K562 (cell line): ENCODE measurements around the gene PSAP. TPM values are rescaled to one million over a fixed set of nuclear protein-coding genes. Genes with fewer than 3 reads are reported as not detected.
A peak's percentile ranks its signal among the peaks of the same experiment; 100 is the strongest.

ENCODE experiments used
- BMI1 ChIP-seq: fragments of 150-350 bp; IDR thresholded peaks from 2 replicates; pipeline ENCODE4 v1.6.1; 2014; ENCODE audit warnings: low read length
- CEBPG ChIP-seq, 3 experiments: fragments of 200-800 bp in 1 of 3; sonication (Bioruptor generic) in 1 of 3; sonication (generic) in 1 of 3; formaldehyde crosslinking in 1 of 3; IDR thresholded peaks in 2 of 3; conservative IDR thresholded peaks in 1 of 3; 2 replicates each; pipeline versions ENCODE4 v1.6.1 to v1.8.0; 2016 to 2022; ENCODE audit warnings: missing compliant biosample characterization in 2 of 3, missing genetic modification characterization in 2 of 3, mild to moderate bottlenecking in 1 of 3, missing genetic modification reagents in 1 of 3
- CTCFL ChIP-seq: IDR thresholded peaks from 2 replicates; pipeline ENCODE4 v1.6.1; 2011; ENCODE audit warnings: borderline replicate concordance, low read depth, mild to moderate bottlenecking, moderate library complexity, low read length; ENCODE audit not compliant: insufficient read depth, poor library complexity, severe bottlenecking
- DPF2 ChIP-seq: fragments of 450-650 bp; IDR thresholded peaks from 2 replicates; pipeline ENCODE4 v1.6.1; 2016
- ESRRA ChIP-seq: fragments of 450-650 bp; IDR thresholded peaks from 2 replicates; pipeline ENCODE4 v1.6.1; 2014; ENCODE audit warnings: low read depth, mild to moderate bottlenecking, moderate library complexity, borderline replicate concordance
- KDM1A ChIP-seq, 2 experiments: fragments of 450-650 bp; IDR thresholded peaks; 2 replicates each; pipeline ENCODE4 v1.6.1; 2016; ENCODE audit warnings: mild to moderate bottlenecking in 2 of 2
- KLF13 ChIP-seq: fragments of 450-650 bp; IDR thresholded peaks from 2 replicates; pipeline ENCODE4 v1.6.1; 2016; ENCODE audit warnings: missing genetic modification characterization, low read depth, mild to moderate bottlenecking, missing compliant biosample characterization, moderate library complexity, borderline replicate concordance
- NEUROD1 ChIP-seq: fragments of 150-350 bp; IDR thresholded peaks from 2 replicates; pipeline ENCODE4 v1.6.1; 2014; ENCODE audit warnings: borderline replicate concordance, low read length, low read depth; ENCODE audit not compliant: partially characterized antibody
- POLR3G ChIP-seq: IDR thresholded peaks from 2 replicates; pipeline ENCODE4 v1.6.1; 2011; ENCODE audit not compliant: insufficient read length, insufficient replicate concordance; ENCODE audit errors: extremely low read depth
- POU5F1 ChIP-seq: fragments of 150-350 bp; IDR thresholded peaks from 2 replicates; pipeline ENCODE4 v1.6.1; 2014; ENCODE audit warnings: borderline replicate concordance, low read length, low read depth, mild to moderate bottlenecking; ENCODE audit not compliant: partially characterized antibody
- PTBP1 ChIP-seq: fragments of 200-400 bp; formaldehyde crosslinking; IDR thresholded peaks from 2 replicates; pipeline ENCODE4 v1.6.1; 2017; ENCODE audit warnings: low read depth, low read length
- RBFOX2 ChIP-seq: fragments of 200-400 bp; formaldehyde crosslinking; IDR thresholded peaks from 2 replicates; pipeline ENCODE4 v1.6.1; 2017; ENCODE audit warnings: low read depth, mild to moderate bottlenecking, low read length, moderate library complexity
- YBX1 ChIP-seq: fragments of 450-650 bp; IDR thresholded peaks from 2 replicates; pipeline ENCODE4 v1.7.1; 2016; ENCODE audit warnings: mild to moderate bottlenecking
- ZNF174 ChIP-seq: fragments of 250-450 bp; sonication (Bioruptor Pico); IDR thresholded peaks from 2 replicates; pipeline ENCODE4 v1.4.0; 2020; ENCODE audit warnings: mild to moderate bottlenecking
- ZNF778 ChIP-seq: fragments of 450-650 bp; formaldehyde crosslinking; IDR thresholded peaks from 2 replicates; pipeline ENCODE4 v1.4.0; 2020; ENCODE audit warnings: mild to moderate bottlenecking, moderate library complexity
- polyA plus RNA-seq, 8 experiments: library from polyadenylated mRNA; depleted of rRNA in 4 of 8; stranded (reverse) in 5 of 8; unstranded in 3 of 8; fragments of >200 nt; fragmentation: Nextera tagmentation in 2 of 8; fragmentation: Illumina TruSeq in 1 of 8; extraction: Ambion mirVana in 2 of 8; extraction: Trizol in 1 of 8; gene quantifications; 2 replicates each; pipeline versions ENCODE4 v1.2.1 to v1.2.3, GENCODE V29; 2011 to 2014; ENCODE audit warnings: inconsistent platforms in 1 of 8, missing spikeins in 1 of 8
- total RNA-seq, 7 experiments: library from RNA; depleted of rRNA in 6 of 7; stranded (reverse); fragments of >200 nt in 6 of 7; fragmentation: Illumina TruSeq in 2 of 7; extraction: Trizol in 2 of 7; gene quantifications; 2 replicates each; pipeline versions ENCODE4 v1.2.1 to v1.2.3, GENCODE V29; 2011 to 2021; ENCODE audit warnings: low replicate concordance in 1 of 7
- TF ChIP-seq, protein P1 (sequence below): fragments of 450-650 bp; formaldehyde crosslinking; IDR thresholded peaks from 2 replicates; pipeline ENCODE4 v1.4.0; 2020; ENCODE audit warnings: mild to moderate bottlenecking, mixed read lengths
- TF ChIP-seq, protein P2 (sequence below): sonication (generic); formaldehyde crosslinking; IDR thresholded peaks from 2 replicates; pipeline ENCODE4 v1.8.0; 2022; ENCODE audit warnings: mild to moderate bottlenecking, missing genetic modification reagents
- TF ChIP-seq, protein P3 (sequence below): sonication (generic); formaldehyde crosslinking; IDR thresholded peaks from 2 replicates; pipeline ENCODE4 v1.8.0; 2022; ENCODE audit warnings: mild to moderate bottlenecking, missing genetic modification reagents

The PSAP gene
- total and polyA plus RNA-seq, 9 of the 15 experiments (the other 6 are each of a cell fraction or from before 2014, with no cell fraction given): 245 to 700 (median 429) TPM

GRCh38 chr10:71878327-71879034 lies 27.4 kb upstream of the PSAP start (continued):
- TF ChIP-seq, protein P1, sequence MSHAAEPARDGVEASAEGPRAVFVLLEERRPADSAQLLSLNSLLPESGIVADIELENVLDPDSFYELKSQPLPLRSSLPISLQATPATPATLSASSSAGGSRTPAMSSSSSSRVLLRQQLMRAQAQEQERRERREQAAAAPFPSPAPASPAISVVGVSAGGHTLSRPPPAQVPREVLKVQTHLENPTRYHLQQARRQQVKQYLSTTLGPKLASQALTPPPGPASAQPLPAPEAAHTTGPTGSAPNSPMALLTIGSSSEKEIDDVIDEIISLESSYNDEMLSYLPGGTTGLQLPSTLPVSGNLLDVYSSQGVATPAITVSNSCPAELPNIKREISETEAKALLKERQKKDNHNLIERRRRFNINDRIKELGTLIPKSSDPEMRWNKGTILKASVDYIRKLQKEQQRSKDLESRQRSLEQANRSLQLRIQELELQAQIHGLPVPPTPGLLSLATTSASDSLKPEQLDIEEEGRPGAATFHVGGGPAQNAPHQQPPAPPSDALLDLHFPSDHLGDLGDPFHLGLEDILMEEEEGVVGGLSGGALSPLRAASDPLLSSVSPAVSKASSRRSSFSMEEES (CRISPR knock-in tag): no peak
- TF ChIP-seq YBX1: no peak
- no peak for TF ChIP-seq CTCFL
- TF ChIP-seq POU5F1: no peak
- 0 out of 2 replicates have a peak, but pooled peaks have one; percentile 22 for TF ChIP-seq RBFOX2
- TF ChIP-seq KLF13 (tag): no peak
- no peak for TF ChIP-seq CEBPG (CRISPR knock-in tag; IDR thresholded peaks at IDR 0.05)
- no peak for TF ChIP-seq CEBPG (tag; conservative IDR thresholded peaks at IDR 0.05 in 1 of 2, IDR thresholded peaks at IDR 0.05 in 1 of 2)
- TF ChIP-seq NEUROD1: no peak
- TF ChIP-seq, protein P2, sequence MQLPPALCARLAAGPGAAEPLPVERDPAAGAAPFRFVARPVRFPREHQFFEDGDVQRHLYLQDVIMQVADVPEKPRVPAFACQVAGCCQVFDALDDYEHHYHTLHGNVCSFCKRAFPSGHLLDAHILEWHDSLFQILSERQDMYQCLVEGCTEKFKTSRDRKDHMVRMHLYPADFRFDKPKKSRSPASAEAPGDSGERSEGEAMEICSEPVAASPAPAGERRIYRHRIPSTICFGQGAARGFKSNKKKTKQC (CRISPR knock-in tag): no peak
- no peak for TF ChIP-seq ZNF174 (CRISPR knock-in tag)
- no peak for TF ChIP-seq BMI1
- 0 out of 4 replicates have a peak, but pooled peaks of 1 of the 2 experiments have one; percentile 15 for TF ChIP-seq KDM1A (IDR thresholded peaks at IDR 0.05)
- no peak for TF ChIP-seq PTBP1
- no peak for TF ChIP-seq ZNF778 (CRISPR knock-in tag)
- no peak for TF ChIP-seq POLR3G
- TF ChIP-seq DPF2: peak; percentile 43; the same call in 1 of the 2 replicates
- TF ChIP-seq, protein P3, sequence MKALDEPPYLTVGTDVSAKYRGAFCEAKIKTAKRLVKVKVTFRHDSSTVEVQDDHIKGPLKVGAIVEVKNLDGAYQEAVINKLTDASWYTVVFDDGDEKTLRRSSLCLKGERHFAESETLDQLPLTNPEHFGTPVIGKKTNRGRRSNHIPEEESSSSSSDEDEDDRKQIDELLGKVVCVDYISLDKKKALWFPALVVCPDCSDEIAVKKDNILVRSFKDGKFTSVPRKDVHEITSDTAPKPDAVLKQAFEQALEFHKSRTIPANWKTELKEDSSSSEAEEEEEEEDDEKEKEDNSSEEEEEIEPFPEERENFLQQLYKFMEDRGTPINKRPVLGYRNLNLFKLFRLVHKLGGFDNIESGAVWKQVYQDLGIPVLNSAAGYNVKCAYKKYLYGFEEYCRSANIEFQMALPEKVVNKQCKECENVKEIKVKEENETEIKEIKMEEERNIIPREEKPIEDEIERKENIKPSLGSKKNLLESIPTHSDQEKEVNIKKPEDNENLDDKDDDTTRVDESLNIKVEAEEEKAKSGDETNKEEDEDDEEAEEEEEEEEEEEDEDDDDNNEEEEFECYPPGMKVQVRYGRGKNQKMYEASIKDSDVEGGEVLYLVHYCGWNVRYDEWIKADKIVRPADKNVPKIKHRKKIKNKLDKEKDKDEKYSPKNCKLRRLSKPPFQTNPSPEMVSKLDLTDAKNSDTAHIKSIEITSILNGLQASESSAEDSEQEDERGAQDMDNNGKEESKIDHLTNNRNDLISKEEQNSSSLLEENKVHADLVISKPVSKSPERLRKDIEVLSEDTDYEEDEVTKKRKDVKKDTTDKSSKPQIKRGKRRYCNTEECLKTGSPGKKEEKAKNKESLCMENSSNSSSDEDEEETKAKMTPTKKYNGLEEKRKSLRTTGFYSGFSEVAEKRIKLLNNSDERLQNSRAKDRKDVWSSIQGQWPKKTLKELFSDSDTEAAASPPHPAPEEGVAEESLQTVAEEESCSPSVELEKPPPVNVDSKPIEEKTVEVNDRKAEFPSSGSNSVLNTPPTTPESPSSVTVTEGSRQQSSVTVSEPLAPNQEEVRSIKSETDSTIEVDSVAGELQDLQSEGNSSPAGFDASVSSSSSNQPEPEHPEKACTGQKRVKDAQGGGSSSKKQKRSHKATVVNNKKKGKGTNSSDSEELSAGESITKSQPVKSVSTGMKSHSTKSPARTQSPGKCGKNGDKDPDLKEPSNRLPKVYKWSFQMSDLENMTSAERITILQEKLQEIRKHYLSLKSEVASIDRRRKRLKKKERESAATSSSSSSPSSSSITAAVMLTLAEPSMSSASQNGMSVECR (CRISPR knock-in tag): no peak
- TF ChIP-seq ESRRA: no peak
